ENCODE measurements around the gene EIF4ENIF1. TPM values are rescaled to one million over a fixed set of nuclear protein-coding genes. Genes with fewer than 3 reads are reported as not detected.

Gene EIF4ENIF1
- 7.9 and 12.0 TPM in 2 replicates for total RNA-seq

GRCh38 chr22:31489632-31490495, at the start of gene EIF4ENIF1:
Gene EIF4ENIF1 (minus strand): TSS chr22:31489842. CDS start chr22:31488718, 1,124 bp downstream.

GRCh38 chr22:31496007-31496734, 6.5 kb upstream of the EIF4ENIF1 start, which contains the start of gene SFI1:
Gene SFI1 (plus strand): TSS chr22:31496536. CDS start chr22:31508285, 11,749 bp downstream.

GRCh38 chr22:31399211-31400022, 90.2 kb downstream of the EIF4ENIF1 start, which contains the start of gene DRG1:
Gene DRG1 (plus strand): TSS chr22:31399604. CDS start chr22:31399684, 80 bp downstream.

Other genes starting within 250 kb of the EIF4ENIF1 start
- 14.7 and 27.9 TPM in 2 replicates for gene PIK3IP1, start 197.4 kb downstream of the EIF4ENIF1 start, total RNA-seq
- gene PATZ1, start 143.5 kb downstream of the EIF4ENIF1 start, total RNA-seq: 8.9 and 18.4 TPM in 2 replicates
- gene DRG1, start 90.2 kb downstream of the EIF4ENIF1 start, total RNA-seq: 51.6 and 62.4 TPM in 2 replicates
- gene SFI1, start 6.7 kb upstream of the EIF4ENIF1 start, total RNA-seq: 16.2 and 28.3 TPM in 2 replicates
- gene PISD, start 172.4 kb upstream of the EIF4ENIF1 start, total RNA-seq: 20.7 and 46.0 TPM in 2 replicates

All from bladder microvascular endothelial cell (primary cell).